ENCODE measurements around the gene COL27A1. TPM values are rescaled to one million over a fixed set of nuclear protein-coding genes. Genes with fewer than 3 reads are reported as not detected.

The COL27A1 gene
- total RNA-seq, 1 donor from 2014 or later: 61.4 TPM

DNA sequence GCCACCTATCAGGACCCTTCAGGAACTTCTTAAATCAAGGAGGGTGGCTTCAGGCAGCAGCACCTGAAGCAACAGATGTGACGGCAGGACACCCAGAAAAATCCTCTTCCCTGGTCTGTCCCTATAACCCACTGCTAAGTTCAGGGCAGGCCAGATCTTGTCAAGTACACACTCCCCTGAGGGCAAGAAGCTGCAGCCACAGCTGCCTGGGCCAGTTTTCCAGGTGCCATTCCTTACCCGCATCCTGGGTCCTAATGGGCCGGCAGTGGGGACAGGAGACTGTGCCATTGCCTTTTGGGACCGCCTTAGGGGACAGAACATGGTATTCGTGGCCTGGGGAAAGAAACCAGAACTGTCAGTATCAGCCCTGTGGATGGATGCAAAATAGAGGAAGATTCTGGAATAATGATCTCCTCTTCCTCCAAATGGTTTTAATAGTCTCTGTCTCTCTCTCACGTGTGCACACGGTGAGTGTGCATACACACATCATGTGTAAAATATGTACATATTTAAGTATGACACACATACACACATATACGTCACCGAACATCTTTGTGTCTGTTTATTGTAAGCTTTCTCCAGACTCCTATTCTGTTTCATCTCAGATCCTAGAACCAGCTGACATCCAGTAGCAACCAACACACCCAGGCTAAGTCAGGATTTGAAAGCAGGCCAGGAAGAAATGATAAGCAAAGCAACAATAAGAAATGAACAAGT lies 188.3 kb downstream of the COL27A1 start:
- Mint-ChIP-seq H3K9me3 (ENCODE audit: unreplicated experiment) (no peaks in the 10 kb centered on the region), H3K4me1 (ENCODE audit: unreplicated experiment) (no peaks in the 10 kb centered on the region), H3K27me3 (ENCODE audit: unreplicated experiment) (peaks cover 1% of the 10 kb centered on the region), H3K36me3 (ENCODE audit: low read depth, unreplicated experiment) (peaks cover 64% of the 10 kb centered on the region), H3K4me3 (ENCODE audit: unreplicated experiment) (peak overlapping the region; percentile 9), H3K27ac (ENCODE audit: unreplicated experiment) (no peak overlapping the region)
- DNase-seq (ENCODE audit: low spot score): no peak
- TF ChIP-seq, protein P1, sequence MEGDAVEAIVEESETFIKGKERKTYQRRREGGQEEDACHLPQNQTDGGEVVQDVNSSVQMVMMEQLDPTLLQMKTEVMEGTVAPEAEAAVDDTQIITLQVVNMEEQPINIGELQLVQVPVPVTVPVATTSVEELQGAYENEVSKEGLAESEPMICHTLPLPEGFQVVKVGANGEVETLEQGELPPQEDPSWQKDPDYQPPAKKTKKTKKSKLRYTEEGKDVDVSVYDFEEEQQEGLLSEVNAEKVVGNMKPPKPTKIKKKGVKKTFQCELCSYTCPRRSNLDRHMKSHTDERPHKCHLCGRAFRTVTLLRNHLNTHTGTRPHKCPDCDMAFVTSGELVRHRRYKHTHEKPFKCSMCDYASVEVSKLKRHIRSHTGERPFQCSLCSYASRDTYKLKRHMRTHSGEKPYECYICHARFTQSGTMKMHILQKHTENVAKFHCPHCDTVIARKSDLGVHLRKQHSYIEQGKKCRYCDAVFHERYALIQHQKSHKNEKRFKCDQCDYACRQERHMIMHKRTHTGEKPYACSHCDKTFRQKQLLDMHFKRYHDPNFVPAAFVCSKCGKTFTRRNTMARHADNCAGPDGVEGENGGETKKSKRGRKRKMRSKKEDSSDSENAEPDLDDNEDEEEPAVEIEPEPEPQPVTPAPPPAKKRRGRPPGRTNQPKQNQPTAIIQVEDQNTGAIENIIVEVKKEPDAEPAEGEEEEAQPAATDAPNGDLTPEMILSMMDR (IDR thresholded peaks at IDR 0.05; ENCODE audit: unreplicated experiment): no peak

DNA sequence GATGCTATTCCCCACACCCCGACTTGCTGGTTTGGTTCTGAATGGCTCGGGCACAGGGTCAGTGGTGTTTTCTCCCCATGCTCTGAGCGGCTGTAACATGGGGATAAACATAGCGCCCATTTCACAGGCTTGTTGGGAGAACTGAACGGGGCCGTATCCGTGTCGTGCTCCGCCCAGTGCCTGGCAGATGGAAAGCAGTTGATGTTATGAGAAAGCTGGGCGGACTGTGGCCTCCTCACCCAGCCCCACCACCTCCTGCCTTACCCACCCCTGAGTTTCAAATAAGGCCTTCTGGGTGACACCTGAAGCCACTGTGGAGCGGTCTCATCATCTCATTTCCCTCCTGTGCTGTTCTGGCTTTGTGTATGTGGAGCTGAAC lies 188.8 kb downstream of the COL27A1 start:
- Mint-ChIP-seq H3K36me3 (ENCODE audit: low read depth, unreplicated experiment) (peaks cover 65% of the 10 kb centered on the region), H3K4me1 (ENCODE audit: unreplicated experiment) (no peaks in the 10 kb centered on the region), H3K9me3 (ENCODE audit: unreplicated experiment) (no peaks in the 10 kb centered on the region), H3K27me3 (ENCODE audit: unreplicated experiment) (peaks cover 1% of the 10 kb centered on the region), H3K4me3 (ENCODE audit: unreplicated experiment) (peak overlapping the region; percentile 9), H3K27ac (ENCODE audit: unreplicated experiment) (no peak overlapping the region)
- DNase-seq (ENCODE audit: low spot score): no peak
- TF ChIP-seq, protein P1 (IDR thresholded peaks at IDR 0.05; ENCODE audit: unreplicated experiment): no peak

DNA sequence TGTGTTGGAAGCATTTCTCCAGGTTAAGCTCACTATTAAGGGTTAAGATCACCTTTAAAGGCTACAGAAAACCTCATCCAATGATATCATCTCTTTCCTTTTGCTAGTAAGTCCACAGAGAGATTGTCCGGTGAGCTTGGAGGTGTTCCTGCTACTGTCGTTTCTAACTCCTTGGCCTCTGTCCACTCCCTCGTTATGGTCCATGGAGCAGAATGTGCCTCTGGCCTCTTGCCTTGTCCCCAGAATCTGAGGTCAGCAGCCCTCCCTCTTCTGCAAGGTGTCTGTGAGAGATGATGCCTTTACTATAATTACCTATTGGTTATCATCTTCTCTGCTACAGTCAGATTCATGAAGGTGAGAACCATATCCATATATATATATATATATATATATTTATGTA lies 189.4 kb downstream of the COL27A1 start:
- peaks cover 2% of the 10 kb centered on the region for H3K27me3 Mint-ChIP-seq (ENCODE audit: unreplicated experiment)
- H3K4me1 Mint-ChIP-seq (ENCODE audit: unreplicated experiment): no peaks in the 10 kb centered on the region
- H3K4me3 Mint-ChIP-seq (ENCODE audit: unreplicated experiment): peak overlapping the region; percentile 54
- DNase-seq (ENCODE audit: low spot score): no peak
- TF ChIP-seq, protein P1 (IDR thresholded peaks at IDR 0.05; ENCODE audit: unreplicated experiment): no peak
- H3K9me3 Mint-ChIP-seq (ENCODE audit: unreplicated experiment): no peaks in the 10 kb centered on the region
- no peak overlapping the region for H3K27ac Mint-ChIP-seq (ENCODE audit: unreplicated experiment)
- H3K36me3 Mint-ChIP-seq (ENCODE audit: low read depth, unreplicated experiment): peaks cover 65% of the 10 kb centered on the region

DNA sequence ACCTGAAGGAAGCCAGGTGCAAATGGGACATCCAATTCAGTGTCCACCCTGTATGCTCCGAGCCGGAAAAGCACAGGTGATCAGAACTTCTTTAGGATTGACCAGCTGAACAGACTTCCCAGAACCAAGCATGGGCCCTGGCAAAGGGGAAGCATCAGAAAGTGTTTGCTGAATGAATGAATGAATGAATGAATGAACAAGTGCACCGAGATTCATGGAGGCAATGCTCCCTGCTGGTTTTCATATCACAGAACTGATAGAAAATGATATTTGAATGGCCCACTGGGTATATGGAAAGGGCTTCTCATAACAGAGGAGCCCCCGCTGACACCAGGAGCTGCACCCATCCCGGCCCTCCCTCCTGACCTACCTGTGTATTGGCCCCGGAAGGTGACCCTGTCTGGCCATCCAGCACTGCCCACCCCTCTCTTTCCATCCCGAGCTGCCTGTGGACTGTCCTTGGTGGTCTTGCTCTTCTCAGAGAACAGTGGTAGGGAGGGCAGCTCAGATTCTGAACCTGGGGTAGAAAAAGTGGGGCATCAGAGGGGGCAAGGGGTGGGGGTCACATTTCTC lies 190.2 kb downstream of the COL27A1 start:
- no peak for DNase-seq (ENCODE audit: low spot score)
- H3K4me3 Mint-ChIP-seq (ENCODE audit: unreplicated experiment): no peak overlapping the region
- peaks cover 3% of the 10 kb centered on the region for H3K27me3 Mint-ChIP-seq (ENCODE audit: unreplicated experiment)
- no peaks in the 10 kb centered on the region for H3K9me3 Mint-ChIP-seq (ENCODE audit: unreplicated experiment)
- TF ChIP-seq, protein P1 (IDR thresholded peaks at IDR 0.05; ENCODE audit: unreplicated experiment): no peak
- H3K36me3 Mint-ChIP-seq (ENCODE audit: low read depth, unreplicated experiment): peaks cover 63% of the 10 kb centered on the region
- no peaks in the 10 kb centered on the region for H3K4me1 Mint-ChIP-seq (ENCODE audit: unreplicated experiment)
- H3K27ac Mint-ChIP-seq (ENCODE audit: unreplicated experiment): no peak overlapping the region

DNA sequence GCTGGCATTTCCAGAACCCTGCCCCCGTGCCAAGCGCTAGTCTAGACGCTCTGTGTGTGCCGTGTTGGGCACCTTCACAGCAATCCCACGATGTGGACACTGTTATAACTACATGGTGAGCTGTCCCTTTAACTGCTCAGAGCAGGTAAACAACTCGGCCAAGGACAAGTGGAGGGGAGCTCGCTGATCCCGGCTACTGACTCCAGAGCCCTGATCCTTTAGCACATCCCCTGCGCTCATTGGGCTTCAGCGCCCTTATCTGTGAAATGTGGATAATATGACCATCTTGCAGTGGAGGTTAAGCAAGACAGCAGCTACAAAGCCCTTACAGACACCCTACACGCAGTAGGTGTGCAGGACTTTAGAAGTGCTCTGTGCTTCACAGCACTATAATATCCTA lies 190.8 kb downstream of the COL27A1 start:
- Mint-ChIP-seq H3K36me3 (ENCODE audit: low read depth, unreplicated experiment) (peaks cover 58% of the 10 kb centered on the region), H3K9me3 (ENCODE audit: unreplicated experiment) (no peaks in the 10 kb centered on the region), H3K27ac (ENCODE audit: unreplicated experiment) (no peak overlapping the region), H3K27me3 (ENCODE audit: unreplicated experiment) (peaks cover 3% of the 10 kb centered on the region), H3K4me3 (ENCODE audit: unreplicated experiment) (no peak overlapping the region), H3K4me1 (ENCODE audit: unreplicated experiment) (no peaks in the 10 kb centered on the region)
- no peak for DNase-seq (ENCODE audit: low spot score)
- TF ChIP-seq, protein P1 (IDR thresholded peaks at IDR 0.05; ENCODE audit: unreplicated experiment): no peak

Measured in endothelial cell (in vitro differentiated cells).